Suprapubic skin (tissue), 4 donors: Measurements from ENCODE around the gene KCTD21. TPM values are rescaled to one million over a fixed set of nuclear protein-coding genes. Genes with fewer than 3 reads are reported as not detected.
"Not testable (repeated sequence)": the region's sequence is repeated elsewhere in the genome, so short reads cannot be mapped to it uniquely, and the experiment has no call there.

Experiments used
- DNase-seq, 2 donors: peaks; one replicate each; pipeline ENCODE4 v3.0.0-alpha.2; 2019; ENCODE audit warnings: low spot score in 2 of 2
- H3K27ac ChIP-seq: fragments of 200-600 bp; sonication (generic); one replicate; pipeline ENCODE4 v1.5.1; 2019
- H3K27me3 ChIP-seq: fragments of 200-600 bp; sonication (generic); one replicate; pipeline ENCODE4 v1.5.1; 2019
- H3K36me3 ChIP-seq: fragments of 200-600 bp; sonication (generic); one replicate; pipeline ENCODE4 v1.5.1; 2019
- H3K4me1 ChIP-seq: fragments of 200-600 bp; sonication (generic); one replicate; pipeline ENCODE4 v1.5.1; 2019
- H3K4me3 ChIP-seq: fragments of 200-600 bp; sonication (generic); one replicate; pipeline ENCODE4 v1.5.1; 2019; ENCODE audit warnings: mild to moderate bottlenecking
- H3K9me3 ChIP-seq: fragments of 200-600 bp; sonication (generic); one replicate; pipeline ENCODE4 v1.5.1; 2019
- EP300 ChIP-seq: sonication (generic); formaldehyde crosslinking; IDR thresholded peaks from one replicate; pipeline ENCODE4 v1.6.1; 2017; ENCODE audit warnings: antibody characterized with exemption
- POLR2A ChIP-seq, 2 donors: fragments of 450-650 bp; IDR thresholded peaks; one replicate each; pipeline ENCODE4 v1.6.1; 2017; ENCODE audit warnings: antibody characterized with exemption in 2 of 2, mild to moderate bottlenecking in 2 of 2, moderate library complexity in 2 of 2
- POLR2AphosphoS5 ChIP-seq, 3 donors: sonication (generic); formaldehyde crosslinking; IDR thresholded peaks; one replicate each; pipeline ENCODE4 v1.6.1; 2017; ENCODE audit warnings: antibody characterized with exemption in 3 of 3
- WGBS: methylation state at CpG from one replicate; pipeline ENCODE4 v1.1.5; 2018; 5-methylcytosine and 5-hydroxymethylcytosine counted together
- total RNA-seq, 4 donors: library from RNA; depleted of rRNA; stranded (reverse); fragments of >200 nt; gene quantifications; one replicate each; pipeline ENCODE4 v1.1.0, GENCODE V29; 2016
- TF ChIP-seq, protein P1 (sequence below), 2 donors: fragments of 200-600 bp in 1 of 2; fragments of 450-650 bp in 1 of 2; sonication (generic) in 1 of 2; IDR thresholded peaks; one replicate each; pipeline ENCODE4 v1.5.1; 2016 to 2019; ENCODE audit warnings: antibody characterized with exemption in 2 of 2, mild to moderate bottlenecking in 1 of 2, moderate library complexity in 1 of 2

The KCTD21 gene, protein sequence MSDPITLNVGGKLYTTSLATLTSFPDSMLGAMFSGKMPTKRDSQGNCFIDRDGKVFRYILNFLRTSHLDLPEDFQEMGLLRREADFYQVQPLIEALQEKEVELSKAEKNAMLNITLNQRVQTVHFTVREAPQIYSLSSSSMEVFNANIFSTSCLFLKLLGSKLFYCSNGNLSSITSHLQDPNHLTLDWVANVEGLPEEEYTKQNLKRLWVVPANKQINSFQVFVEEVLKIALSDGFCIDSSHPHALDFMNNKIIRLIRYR
- 10 to 100 TPM in 1 of 4 donors, 1 to 10 TPM in 3; 3.6 to 11.1 (median 4.3) TPM for total RNA-seq

DNA sequence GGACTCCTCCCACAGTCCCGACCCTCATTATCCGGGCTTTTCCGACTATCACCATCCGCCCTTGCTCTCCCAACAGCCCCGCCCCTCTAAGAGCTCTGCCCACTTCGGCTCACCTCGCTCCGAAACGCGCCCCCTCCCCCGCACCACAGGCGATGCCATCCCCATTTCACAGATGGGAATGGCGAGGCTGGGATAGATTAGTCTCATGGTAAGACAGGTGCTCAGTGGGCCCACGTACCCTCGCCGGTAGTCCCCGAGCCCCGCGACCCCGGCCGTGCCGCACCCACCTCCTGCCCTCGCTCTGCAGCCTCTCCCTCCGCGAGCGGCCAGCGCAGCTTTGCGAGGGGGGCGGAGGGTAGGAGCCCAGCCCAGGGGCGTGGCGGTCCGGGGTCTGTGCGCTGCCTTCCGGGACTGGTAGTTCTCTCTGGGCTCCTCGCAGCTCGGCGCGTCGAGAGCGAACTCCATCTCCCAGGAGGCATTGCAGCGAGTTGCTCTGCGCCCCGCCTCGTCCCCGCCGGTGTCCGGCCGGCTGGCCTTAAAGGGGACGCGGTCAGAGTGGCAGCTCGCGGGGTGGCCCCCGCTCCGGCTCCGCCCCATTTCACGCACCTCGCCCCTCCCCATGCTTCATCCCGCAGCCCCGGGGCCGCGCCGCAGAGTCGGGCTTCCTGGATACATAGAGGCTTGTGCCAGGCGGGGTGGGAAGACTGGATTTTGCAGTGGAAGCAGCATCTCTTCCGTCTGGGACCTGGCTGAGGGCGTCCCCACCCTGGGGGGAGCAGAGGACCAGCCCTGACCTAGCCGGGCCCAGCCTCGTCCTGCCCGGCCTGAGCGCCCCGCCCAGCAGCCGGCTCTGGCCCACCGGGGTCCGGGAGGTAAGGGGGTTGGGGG lies at the start of gene KCTD21, which contains the start of gene USP35:
Gene KCTD21 (minus strand): TSS at position 341 of the 888 bp plus-strand sequence. CDS start 14,072 bp downstream, outside the sequence.
Gene USP35 (plus strand): TSS at position 634 of the 888 bp plus-strand sequence. CDS start 7,327 bp downstream, outside the sequence.
- H3K36me3 ChIP-seq: no peaks in the 10 kb centered on the region
- under 1% methylated on average over 41 of the region's 74 CpGs for WGBS
- TF ChIP-seq, protein P1, sequence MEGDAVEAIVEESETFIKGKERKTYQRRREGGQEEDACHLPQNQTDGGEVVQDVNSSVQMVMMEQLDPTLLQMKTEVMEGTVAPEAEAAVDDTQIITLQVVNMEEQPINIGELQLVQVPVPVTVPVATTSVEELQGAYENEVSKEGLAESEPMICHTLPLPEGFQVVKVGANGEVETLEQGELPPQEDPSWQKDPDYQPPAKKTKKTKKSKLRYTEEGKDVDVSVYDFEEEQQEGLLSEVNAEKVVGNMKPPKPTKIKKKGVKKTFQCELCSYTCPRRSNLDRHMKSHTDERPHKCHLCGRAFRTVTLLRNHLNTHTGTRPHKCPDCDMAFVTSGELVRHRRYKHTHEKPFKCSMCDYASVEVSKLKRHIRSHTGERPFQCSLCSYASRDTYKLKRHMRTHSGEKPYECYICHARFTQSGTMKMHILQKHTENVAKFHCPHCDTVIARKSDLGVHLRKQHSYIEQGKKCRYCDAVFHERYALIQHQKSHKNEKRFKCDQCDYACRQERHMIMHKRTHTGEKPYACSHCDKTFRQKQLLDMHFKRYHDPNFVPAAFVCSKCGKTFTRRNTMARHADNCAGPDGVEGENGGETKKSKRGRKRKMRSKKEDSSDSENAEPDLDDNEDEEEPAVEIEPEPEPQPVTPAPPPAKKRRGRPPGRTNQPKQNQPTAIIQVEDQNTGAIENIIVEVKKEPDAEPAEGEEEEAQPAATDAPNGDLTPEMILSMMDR (IDR thresholded peaks at IDR 0.05): no peak
- TF ChIP-seq POLR2AphosphoS5 (IDR thresholded peaks at IDR 0.05) (peak in 2 of 3 donors; percentile 37 to 97), POLR2A (IDR thresholded peaks at IDR 0.05) (peak in 1 of 2 donors; percentile 30), EP300 (no peak)
- no peaks in the 10 kb centered on the region for H3K9me3 ChIP-seq
- peak within 1 kb of the TSS; percentile 40 for H3K27ac ChIP-seq
- no peaks in the 10 kb centered on the region for H3K27me3 ChIP-seq
- peak within 1 kb of the TSS; percentile 66 for H3K4me3 ChIP-seq
- peaks cover 31% of the 10 kb centered on the region for H3K4me1 ChIP-seq
- peak; percentile 96 to 98 for DNase-seq

DNA sequence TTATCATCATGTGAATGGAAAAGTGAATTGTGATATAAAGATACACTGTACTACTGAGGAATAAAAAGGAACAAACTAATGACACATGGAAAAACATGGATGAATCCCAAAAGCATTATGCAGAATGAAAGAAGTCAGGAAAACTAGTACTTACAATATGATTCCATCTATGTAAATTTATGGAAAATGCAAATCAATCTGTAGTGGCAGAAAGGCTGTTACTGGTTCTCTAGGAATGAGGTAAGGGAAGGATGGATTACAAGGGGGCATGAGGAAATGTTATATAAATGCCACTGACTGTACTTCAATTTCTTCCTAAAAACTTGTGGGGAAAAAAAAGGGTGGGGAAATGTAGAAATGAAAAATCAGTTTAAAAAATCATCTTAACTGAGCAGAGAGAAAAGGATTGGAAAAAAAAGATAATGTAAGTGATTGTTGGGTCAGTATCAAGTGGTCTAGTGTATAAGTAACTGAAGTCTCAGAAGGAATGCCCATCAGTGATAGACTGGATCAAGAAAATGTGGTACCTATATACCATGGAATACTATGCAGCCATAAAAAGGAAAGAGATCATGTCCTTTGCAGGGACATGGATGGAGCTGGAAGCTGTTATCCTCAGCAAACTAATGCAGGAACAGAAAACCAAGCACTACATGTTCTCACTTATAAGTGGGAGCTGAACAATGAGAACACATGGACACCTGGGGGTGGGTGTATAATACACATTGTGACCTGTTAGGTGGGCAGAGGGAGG lies 49.0 kb upstream of the KCTD21 start:
- no peak for DNase-seq
- H3K4me1 ChIP-seq: peaks cover 2% of the 10 kb centered on the region
- H3K36me3 ChIP-seq: no peaks in the 10 kb centered on the region
- no peak overlapping the region for H3K4me3 ChIP-seq
- no peak overlapping the region for H3K27ac ChIP-seq
- TF ChIP-seq, protein P1 (IDR thresholded peaks at IDR 0.05): no peak
- TF ChIP-seq POLR2AphosphoS5 (IDR thresholded peaks at IDR 0.05): no peak
- no peak for TF ChIP-seq POLR2A (IDR thresholded peaks at IDR 0.05)
- TF ChIP-seq EP300: no peak
- no peaks in the 10 kb centered on the region for H3K27me3 ChIP-seq
- no peaks in the 10 kb centered on the region for H3K9me3 ChIP-seq

DNA sequence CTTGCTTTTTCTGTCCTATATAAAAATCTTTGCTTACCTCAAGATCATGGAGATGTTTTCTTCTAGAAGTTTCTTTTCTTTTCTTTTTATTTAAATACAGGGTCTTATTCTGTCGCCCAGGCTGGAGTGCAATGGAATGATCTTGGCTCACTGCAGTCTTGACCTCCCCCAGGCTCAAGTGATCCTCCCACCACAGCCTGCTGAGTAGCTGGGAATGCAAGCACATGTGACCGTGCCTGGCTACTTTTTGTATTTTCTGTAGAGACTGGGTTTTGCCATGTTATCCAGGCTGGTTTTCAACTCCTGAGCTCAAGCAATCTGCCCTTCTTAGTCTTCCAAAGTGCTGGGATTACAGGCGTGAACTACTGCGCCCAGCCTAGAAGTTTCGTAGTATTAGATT lies 45.6 kb upstream of the KCTD21 start:
- no peak overlapping the region for H3K27ac ChIP-seq
- H3K4me1 ChIP-seq: peaks cover 13% of the 10 kb centered on the region
- no peaks in the 10 kb centered on the region for H3K36me3 ChIP-seq
- H3K4me3 ChIP-seq: no peak overlapping the region
- TF ChIP-seq, protein P1 (IDR thresholded peaks at IDR 0.05): no peak
- TF ChIP-seq POLR2AphosphoS5 (IDR thresholded peaks at IDR 0.05): no peak
- TF ChIP-seq EP300: no peak
- no peak for TF ChIP-seq POLR2A (IDR thresholded peaks at IDR 0.05)
- no peaks in the 10 kb centered on the region for H3K9me3 ChIP-seq
- no peak for DNase-seq
- H3K27me3 ChIP-seq: no peaks in the 10 kb centered on the region
- 76% methylated on average over 5 of the region's 5 CpGs for WGBS

DNA sequence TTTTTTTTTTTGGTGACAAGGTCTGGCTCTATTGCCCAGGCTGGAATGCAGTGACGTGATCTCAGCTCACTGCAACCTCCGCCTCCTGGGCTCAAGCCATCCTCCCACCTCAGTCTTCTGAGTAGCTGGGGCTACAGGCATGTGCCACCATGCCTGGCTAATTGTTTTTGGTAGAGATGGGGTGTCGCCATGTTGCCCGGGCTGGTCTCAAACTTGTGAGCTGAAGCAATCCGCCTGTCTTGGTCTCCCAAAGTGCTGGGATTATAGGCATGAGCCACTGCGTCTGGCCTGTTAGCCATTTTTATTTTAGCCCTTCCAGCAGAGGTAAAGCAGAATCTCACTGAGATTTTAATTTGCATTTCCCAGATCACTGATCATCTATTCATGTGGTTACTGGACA lies 44.6 kb upstream of the KCTD21 start:
- H3K36me3 ChIP-seq, H3K27me3 ChIP-seq, H3K4me3 ChIP-seq, H3K9me3 ChIP-seq, DNase-seq, H3K27ac ChIP-seq: not testable (repeated sequence)
- 53% methylated on average over 6 of the region's 6 CpGs for WGBS
- peaks cover 13% of the 10 kb centered on the region for H3K4me1 ChIP-seq

DNA sequence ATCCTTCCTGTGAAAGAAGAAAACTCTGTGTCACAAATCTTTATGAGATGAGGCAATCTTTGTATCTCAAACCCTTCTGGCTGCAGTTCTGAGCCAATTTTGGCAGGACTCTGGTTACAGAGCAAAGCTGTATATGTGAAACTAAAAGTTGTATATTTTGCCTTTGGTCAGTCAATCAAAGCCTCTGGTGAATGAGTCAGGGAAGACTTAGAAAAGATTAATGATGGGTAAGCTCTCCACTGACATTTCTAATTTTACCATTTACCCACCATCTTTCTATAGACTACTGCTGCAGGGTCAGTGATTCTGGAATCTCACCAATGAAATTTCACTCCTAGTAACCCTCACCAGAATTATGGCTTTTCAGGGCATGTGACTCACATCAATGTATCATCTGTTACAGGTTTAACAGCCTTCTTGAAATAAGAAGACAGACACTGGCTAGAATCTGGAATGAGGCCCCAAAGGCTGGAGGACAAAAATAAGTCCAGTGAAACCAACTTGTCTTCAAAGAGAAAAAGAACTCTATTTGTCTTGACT lies 43.6 kb upstream of the KCTD21 start:
- Histone ChIP-seq H3K27ac (no peak overlapping the region), H3K27me3 (no peaks in the 10 kb centered on the region), H3K36me3 (no peaks in the 10 kb centered on the region), H3K4me1 (peaks cover 13% of the 10 kb centered on the region), H3K9me3 (no peaks in the 10 kb centered on the region), H3K4me3 (no peak overlapping the region)
- DNase-seq: no peak
- TF ChIP-seq POLR2A (IDR thresholded peaks at IDR 0.05) (no peak), POLR2AphosphoS5 (IDR thresholded peaks at IDR 0.05) (no peak), EP300 (no peak)
- TF ChIP-seq, protein P1 (IDR thresholded peaks at IDR 0.05): no peak
